OCI-LY7 (cell line): ENCODE data around the gene SLC29A2. TPM values are rescaled to one million over a fixed set of nuclear protein-coding genes. Genes with fewer than 3 reads are reported as not detected.
A peak's percentile ranks its signal among the peaks of the same experiment; 100 is the strongest.

ENCODE experiments used
- BruUV-seq: library from RNA; stranded (reverse); fragments of 400-500 nt; replicated peaks from 2 replicates; lab custom pipeline; 2021; lab: Mats Ljungman, UMichigan
- CTCF ChIA-PET: fragments of 300-600 bp; sonication (Branson Sonifier 250); formaldehyde crosslinking; loops from one replicate; lab custom pipeline; 2022; ENCODE audit warnings: antibody characterized with exemption; ENCODE audit not compliant: unreplicated experiment; lab: Charles Lee
- POLR2A ChIA-PET: fragments of 300-600 bp; sonication (Branson Sonifier 250); formaldehyde crosslinking; loops from one replicate; lab custom pipeline; 2022; ENCODE audit warnings: antibody characterized with exemption; lab: Charles Lee
- DNase-seq: peaks from one replicate; pipeline ENCODE4 v3.0.0-alpha.2; 2015; ENCODE audit warnings: low spot score
- H2AFZ ChIP-seq: fragments of 200-600 bp; sonication (generic), shearing (Covaris generic); 2 replicates; pipeline ENCODE4 v1.6.1; 2014; ENCODE audit warnings: mild to moderate bottlenecking, antibody characterized with exemption, low read length, moderate library complexity
- H3K27ac ChIP-seq: fragments of 200-600 bp; sonication (generic); 2 replicates; pipeline ENCODE4 v1.5.1; 2014; ENCODE audit warnings: mixed run types, low read depth, mild to moderate bottlenecking, moderate library complexity, low read length, inconsistent platforms; ENCODE audit not compliant: poor library complexity, severe bottlenecking
- H3K36me3 ChIP-seq: fragments of 200-600 bp; sonication (generic); 2 replicates; pipeline ENCODE4 v1.6.1; 2014; ENCODE audit warnings: mild to moderate bottlenecking, antibody characterized with exemption, low read length, moderate library complexity, mixed read lengths; ENCODE audit not compliant: insufficient read depth
- H3K4me1 ChIP-seq: fragments of 200-600 bp; sonication (generic); 2 replicates; pipeline ENCODE4 v1.5.1; 2014; ENCODE audit warnings: mild to moderate bottlenecking, low read length; ENCODE audit not compliant: insufficient read depth, poor library complexity, severe bottlenecking
- H3K4me2 ChIP-seq: fragments of 200-600 bp; sonication (generic); 2 replicates; pipeline ENCODE4 v1.6.1; 2014; ENCODE audit warnings: mild to moderate bottlenecking, low read length
- H3K4me3 ChIP-seq: fragments of 200-600 bp; sonication (generic); 2 replicates; pipeline ENCODE4 v1.5.1; 2014; ENCODE audit warnings: mild to moderate bottlenecking, low read depth, low read length; ENCODE audit not compliant: poor library complexity, severe bottlenecking
- H3K79me2 ChIP-seq: fragments of 200-600 bp; sonication (generic); 2 replicates; pipeline ENCODE4 v1.6.1; 2016; ENCODE audit warnings: low read depth, mild to moderate bottlenecking, low read length, moderate library complexity, mixed read lengths; ENCODE audit not compliant: insufficient read depth
- H3K9me2 ChIP-seq: fragments of 200-600 bp; sonication (generic); 2 replicates; pipeline ENCODE4 v1.6.1; 2016; ENCODE audit warnings: mild to moderate bottlenecking, low read length, mixed read lengths; ENCODE audit not compliant: insufficient read depth
- H3K9me3 ChIP-seq: fragments of 200-600 bp; sonication (generic); 2 replicates; pipeline ENCODE4 v1.6.1; 2014; ENCODE audit warnings: mild to moderate bottlenecking, mixed run types, low read length, mixed read lengths
- H4K20me1 ChIP-seq: fragments of 200-600 bp; sonication (generic); 2 replicates; pipeline ENCODE4 v1.6.1; 2014; ENCODE audit warnings: mild to moderate bottlenecking, antibody characterized with exemption, low read length, moderate library complexity, mixed read lengths; ENCODE audit not compliant: insufficient read depth
- CTCF ChIP-seq: fragments of 200-600 bp; sonication (generic); conservative IDR thresholded peaks from 2 replicates; pipeline ENCODE4 v1.5.1; 2014; ENCODE audit warnings: mild to moderate bottlenecking, antibody characterized with exemption, low read length, moderate library complexity, mixed read lengths
- EZH2phosphoT487 ChIP-seq: fragments of 200-600 bp; sonication (generic); IDR thresholded peaks from 2 replicates; pipeline ENCODE4 v1.6.1; 2018; ENCODE audit warnings: low read depth, borderline replicate concordance, mild to moderate bottlenecking, mixed run types, antibody characterized with exemption, low read length, moderate library complexity, mixed read lengths
- intact Hi-C: fragments of 100-400 bp; cut with micrococcal nuclease; formaldehyde crosslinking; loops from one replicate; pipeline ENCODE4 v1.10.0; 2022; ENCODE audit not compliant: unreplicated experiment
- total RNA-seq, 2 experiments: library from RNA; depleted of rRNA in 1 of 2; stranded (reverse); fragments of >200 nt in 1 of 2; shearing (Covaris generic) in 1 of 2; gene quantifications; 2 replicates each; pipeline ENCODE4 v1.2.3, GENCODE V29; 2014 to 2022

SLC29A2 gene
- total RNA-seq, 2 experiments from 2014 or later = 33.6 to 56.4 TPM

GRCh38 chr11:66318600-66318970, 53.0 kb downstream of the SLC29A2 start:
- CTCF ChIA-PET = interaction anchor here (0.9 kb wide), 1 partner anchor 53 kb away, joined by 3 read pairs; the partner anchor contains the start of gene SLC29A2
- H3K9me2 ChIP-seq = no peaks in the 10 kb centered on the region
- peaks cover 30% of the 10 kb centered on the region for H3K4me1 ChIP-seq
- no peaks in the 10 kb centered on the region for H3K79me2 ChIP-seq
- H2AFZ ChIP-seq = peak overlapping the region; percentile 83
- no TSS peak for BruUV-seq
- H3K4me2 ChIP-seq = peak overlapping the region; percentile 81
- intact Hi-C loops = no loop called here
- H3K27ac ChIP-seq = peak overlapping the region; percentile 83
- no peaks in the 10 kb centered on the region for H3K36me3 ChIP-seq
- POLR2A ChIA-PET = interaction anchor here (1.2 kb wide), 1 partner anchor 32 kb away, joined by 3 read pairs; no protein-coding TSS in a partner anchor
- H4K20me1 ChIP-seq = no peaks in the 10 kb centered on the region
- no peaks in the 10 kb centered on the region for H3K9me3 ChIP-seq
- H3K4me3 ChIP-seq = peak overlapping the region; percentile 49
- DNase-seq = no peak
- no peak for TF ChIP-seq CTCF
- no peak for TF ChIP-seq EZH2phosphoT487

GRCh38 chr11:66317723-66318599, 53.6 kb downstream of the SLC29A2 start:
- no peaks in the 10 kb centered on the region for H3K9me3 ChIP-seq
- intact Hi-C loops = no loop called here
- no peaks in the 10 kb centered on the region for H3K9me2 ChIP-seq
- BruUV-seq = no TSS peak
- H3K4me1 ChIP-seq = peaks cover 36% of the 10 kb centered on the region
- peak overlapping the region; percentile 49 for H3K4me3 ChIP-seq
- TF ChIP-seq CTCF (no peak), EZH2phosphoT487 (no peak)
- H3K79me2 ChIP-seq = no peaks in the 10 kb centered on the region
- H3K36me3 ChIP-seq = no peaks in the 10 kb centered on the region
- H3K4me2 ChIP-seq = peak overlapping the region; percentile 81
- peak; percentile 80 for DNase-seq
- POLR2A ChIA-PET = interaction anchor here (0.6 to 1.2 kb wide), 2 partner anchors 32 to 39 kb away, joined by 3 read pairs; no protein-coding TSS in a partner anchor
- peak overlapping the region; percentile 83 for H3K27ac ChIP-seq
- no peaks in the 10 kb centered on the region for H4K20me1 ChIP-seq
- CTCF ChIA-PET = interaction anchor here (0.9 to 1.0 kb wide), 2 partner anchors 51 to 54 kb away, joined by 3 to 4 read pairs; partner anchors contain the start of gene SLC29A2
- H2AFZ ChIP-seq = peak overlapping the region; percentile 83
